ENCODE measurements around the gene MAN1A1.

- TF ChIP-seq FOXA1 (IDR thresholded peaks at IDR 0.05): no peak
- no peak for TF ChIP-seq NFRKB (IDR thresholded peaks at IDR 0.05)
- TF ChIP-seq SUZ12 (IDR thresholded peaks at IDR 0.05): no peak
- no peak for TF ChIP-seq TARDBP (IDR thresholded peaks at IDR 0.05)
- TF ChIP-seq BHLHE40 (IDR thresholded peaks at IDR 0.05; ENCODE audit: borderline replicate concordance): no peak
- TF ChIP-seq L3MBTL2 (conservative IDR thresholded peaks at IDR 0.05): no peak
Observed at GRCh38 chr6:119186490-119186889, 163.1 kb downstream of the MAN1A1 start.
